Natural killer cell (primary cell): Measurements from ENCODE around the gene RASSF5. TPM values are rescaled to one million over a fixed set of nuclear protein-coding genes. Genes with fewer than 3 reads are reported as not detected.

Source experiments
- ATAC-seq, 3 donors: fragments of 150-1000 bp in 2 of 3; fragments of 200-7000 bp in 1 of 3; cut with Tn5 transposase; 1 replicate in 1 of 3; 2 replicates in 2 of 3; pipeline ENCODE4 v1.10.0; 2021; ENCODE audit warnings: mild to moderate bottlenecking in 2 of 3, moderate library complexity in 2 of 3
- DNase-seq, 2 donors: peaks; one replicate each; pipeline versions ENCODE4 v3.0.0 to v3.0.0-alpha.2; 2013 to 2021; ENCODE audit warnings: mixed read lengths in 1 of 2
- H3K27ac ChIP-seq: one replicate; pipeline ENCODE4 v1.5.1; 2013; ENCODE audit warnings: mild to moderate bottlenecking, low read length
- H3K27me3 ChIP-seq: one replicate; pipeline ENCODE4 v1.6.1; 2013; ENCODE audit warnings: low read length; ENCODE audit not compliant: control insufficient read depth, insufficient read depth
- H3K36me3 ChIP-seq: one replicate; pipeline ENCODE4 v1.6.1; 2013; ENCODE audit warnings: low read length; ENCODE audit not compliant: control insufficient read depth, insufficient read depth
- H3K4me1 ChIP-seq: one replicate; pipeline ENCODE4 v1.6.1; 2013; ENCODE audit warnings: low read length; ENCODE audit not compliant: control insufficient read depth, insufficient read depth
- H3K4me3 ChIP-seq: one replicate; pipeline ENCODE4 v1.5.1; 2013; ENCODE audit warnings: low read length
- H3K9me3 ChIP-seq: one replicate; pipeline ENCODE4 v1.6.1; 2013; ENCODE audit warnings: low read length; ENCODE audit not compliant: control insufficient read depth, insufficient read depth
- H3K27ac Mint-ChIP-seq, 2 donors: one replicate each; pipeline ENCODE4 v1.8.0; 2022; ENCODE audit warnings: mild to moderate bottlenecking in 2 of 2, mixed read lengths in 2 of 2, moderate library complexity in 1 of 2
- H3K27me3 Mint-ChIP-seq, 2 donors: one replicate each; pipeline ENCODE4 v1.8.0; 2022; ENCODE audit warnings: low read depth in 2 of 2, mixed read lengths in 2 of 2
- H3K36me3 Mint-ChIP-seq: one replicate; pipeline ENCODE4 v1.8.0; 2022; ENCODE audit warnings: mixed read lengths
- H3K4me1 Mint-ChIP-seq, 2 donors: one replicate each; pipeline ENCODE4 v1.8.0; 2022; ENCODE audit warnings: mixed read lengths in 2 of 2
- H3K4me3 Mint-ChIP-seq: one replicate; pipeline ENCODE4 v1.8.0; 2022; ENCODE audit warnings: mild to moderate bottlenecking, moderate library complexity, mixed read lengths
- H3K9me3 Mint-ChIP-seq, 2 donors: one replicate each; pipeline ENCODE4 v1.8.0; 2022; ENCODE audit warnings: mixed read lengths in 2 of 2
- CTCF ChIP-seq: fragments of 200-600 bp; IDR thresholded peaks from one replicate; pipeline ENCODE4 v1.8.0; 2022; ENCODE audit warnings: antibody characterized with exemption
- WGBS: methylation state at CpG from one replicate; pipeline ENCODE4 v1.1.7; 2013; ENCODE audit warnings: missing lambda C conversion rate; ENCODE audit not compliant: insufficient coverage; 5-methylcytosine and 5-hydroxymethylcytosine counted together
- intact Hi-C: fragments of 100-400 bp; cut with micrococcal nuclease; formaldehyde crosslinking; loops from one replicate; pipeline ENCODE4 v1.14.2; 2022
- total RNA-seq, 4 donors: library from RNA; stranded (reverse); fragments of 120-200 nt in 1 of 4; gene quantifications; one replicate each; pipeline versions ENCODE4 v1.2.3 to v1.2.4, GENCODE V29; 2013 to 2022

RASSF5 gene
- total RNA-seq, 3 donors from 2014 or later (not counting 1 experiment from before 2014, with no cell fraction given), result 231 to 333 (median 279) TPM

DNA sequence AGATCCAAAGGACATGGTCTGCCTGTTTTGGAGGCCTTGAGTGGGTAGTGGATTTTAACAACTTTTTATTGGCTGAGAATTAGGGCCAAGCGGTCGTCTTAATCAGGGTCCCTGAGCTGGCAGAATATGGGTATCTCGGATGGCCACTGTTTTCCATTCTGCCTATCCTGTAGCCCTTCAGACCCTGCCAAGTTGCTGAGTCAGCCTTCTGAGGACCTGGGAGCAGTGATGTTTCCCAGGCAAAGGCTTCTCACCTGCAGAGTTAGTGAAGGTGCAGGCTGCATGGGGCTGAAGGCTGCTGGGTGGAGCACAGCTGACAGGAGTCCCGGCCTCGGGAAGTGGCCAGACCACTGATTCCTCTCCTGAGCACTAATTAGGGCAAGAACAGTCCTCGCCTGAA lies 11.4 kb downstream of the RASSF5 start:
- Mint-ChIP-seq H3K27ac (no peak overlapping the region), H3K4me3 (no peak overlapping the region), H3K9me3 (no peaks in the 10 kb centered on the region), H3K36me3 (no peaks in the 10 kb centered on the region), H3K4me1 (no peaks in the 10 kb centered on the region), H3K27me3 (no peaks in the 10 kb centered on the region)
- Histone ChIP-seq H3K27me3 (no peaks in the 10 kb centered on the region), H3K4me3 (no peak overlapping the region), H3K36me3 (no peaks in the 10 kb centered on the region), H3K27ac (no peak overlapping the region), H3K4me1 (peaks cover 5% of the 10 kb centered on the region), H3K9me3 (no peaks in the 10 kb centered on the region)
- DNase-seq (no peak), ATAC-seq (no peak)
- no peak for TF ChIP-seq CTCF
- WGBS, result 91% methylated on average over 6 of the region's 6 CpGs
- intact Hi-C loops, result no loop called here

GRCh38 chr1:206521127-206521526 lies 13.8 kb downstream of the RASSF5 start:
- TF ChIP-seq CTCF, result no peak
- Histone ChIP-seq H3K4me1 (peaks cover 5% of the 10 kb centered on the region), H3K27ac (no peak overlapping the region), H3K27me3 (no peaks in the 10 kb centered on the region), H3K4me3 (no peak overlapping the region), H3K36me3 (no peaks in the 10 kb centered on the region), H3K9me3 (no peaks in the 10 kb centered on the region)
- 96% methylated on average over 5 of the region's 5 CpGs for WGBS
- DNase-seq (no peak), ATAC-seq (no peak)
- Mint-ChIP-seq H3K9me3 (no peaks in the 10 kb centered on the region), H3K27me3 (no peaks in the 10 kb centered on the region), H3K4me1 (peaks cover 0 to 6% of the 10 kb centered on the region in 2 donors), H3K36me3 (no peaks in the 10 kb centered on the region), H3K27ac (no peak overlapping the region), H3K4me3 (no peak overlapping the region)
- intact Hi-C loops, result no loop called here

DNA sequence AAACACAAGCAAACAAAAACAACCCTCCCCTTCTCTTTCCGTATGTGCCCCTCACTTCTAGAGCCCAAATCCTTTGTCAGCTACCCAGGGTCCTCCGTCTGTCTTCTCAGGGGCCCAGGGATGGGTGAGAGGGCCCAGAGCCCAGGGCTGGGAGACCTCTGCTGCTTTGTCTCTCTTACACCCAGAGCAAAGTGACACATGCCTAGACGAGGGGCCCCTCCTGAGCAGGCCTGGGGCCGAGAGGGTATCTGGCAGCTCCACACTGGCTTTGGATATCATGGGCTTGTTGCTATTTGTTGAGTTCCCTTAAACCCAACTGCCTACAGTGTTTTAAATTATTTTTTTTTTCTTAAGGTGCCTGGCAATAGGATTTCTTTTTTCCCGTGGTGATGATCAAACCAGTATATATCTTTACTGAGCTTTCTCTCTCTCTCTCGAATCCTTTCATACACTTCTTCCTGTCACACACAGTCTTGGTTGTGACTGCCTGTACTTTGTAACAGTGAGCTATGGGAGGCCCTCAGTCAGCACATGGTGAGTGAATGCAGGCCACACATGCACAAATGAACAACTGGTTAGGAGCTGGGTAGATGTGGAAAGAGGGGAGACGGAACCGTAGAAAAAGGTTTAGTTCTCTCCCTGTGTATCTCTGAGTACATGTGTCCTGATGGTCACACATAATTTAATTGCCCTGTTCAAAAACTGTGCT lies 14.5 kb downstream of the RASSF5 start:
- intact Hi-C loops, result no loop called here
- H3K9me3 ChIP-seq, result no peaks in the 10 kb centered on the region
- 88% methylated on average over 8 of the region's 8 CpGs for WGBS

More for the DNA sequence above, 14.5 kb downstream of the RASSF5 start:
- Mint-ChIP-seq H3K9me3 (no peaks in the 10 kb centered on the region), H3K4me3 (no peak overlapping the region), H3K36me3 (no peaks in the 10 kb centered on the region), H3K27ac (no peak overlapping the region), H3K4me1 (peaks cover 0 to 6% of the 10 kb centered on the region in 2 donors), H3K27me3 (no peaks in the 10 kb centered on the region)
- Histone ChIP-seq H3K36me3 (no peaks in the 10 kb centered on the region), H3K27ac (no peak overlapping the region), H3K4me3 (no peak overlapping the region), H3K27me3 (no peaks in the 10 kb centered on the region), H3K4me1 (peaks cover 1% of the 10 kb centered on the region)
- ATAC-seq (no peak), DNase-seq (no peak)
- no peak for TF ChIP-seq CTCF
